Kidney capillary endothelial cell (primary cell): ENCODE results near the gene NADK.

Experiments
- DNase-seq: peaks from one replicate; pipeline ENCODE4 v3.0.0-alpha.2; 2018; ENCODE audit warnings: low spot score

The NADK gene

GRCh38 chr1:1777950-1778662, at the start of gene NADK:
NADK (minus strand) TSS chr1:1778470; CDS start chr1:1765406, 13,064 bp downstream.
- peak; percentile 64 for DNase-seq

GRCh38 chr1:1827089-1827848, 49.0 kb upstream of the NADK start:
- no peak for DNase-seq

GRCh38 chr1:1826356-1827088, 48.3 kb upstream of the NADK start:
- DNase-seq: no peak

GRCh38 chr1:1825217-1825616, 46.9 kb upstream of the NADK start:
- DNase-seq: no peak

- DNase-seq: no peak
These were observed 41.5 kb upstream of the NADK start for GRCh38 chr1:1819762-1820161.

GRCh38 chr1:1817221-1817620, 39.0 kb upstream of the NADK start:
- no peak for DNase-seq

GRCh38 chr1:1815606-1816281, 37.5 kb upstream of the NADK start:
- DNase-seq: no peak

- DNase-seq: no peak
These were observed 31.2 kb upstream of the NADK start for GRCh38 chr1:1809489-1809888.

- no peak for DNase-seq
These were observed 29.9 kb upstream of the NADK start for GRCh38 chr1:1808206-1808605.

- DNase-seq: no peak
These were observed 28.6 kb upstream of the NADK start for GRCh38 chr1:1806890-1807289.

- no peak for DNase-seq
These were observed 26.0 kb upstream of the NADK start for GRCh38 chr1:1804301-1804700.

- no peak for DNase-seq
These were observed 24.6 kb upstream of the NADK start for GRCh38 chr1:1802871-1803270.

GRCh38 chr1:1799716-1800115, 21.4 kb upstream of the NADK start:
- no peak for DNase-seq

GRCh38 chr1:1797731-1798341, 19.6 kb upstream of the NADK start:
- no peak for DNase-seq

- DNase-seq: no peak
These were observed 18.2 kb upstream of the NADK start for GRCh38 chr1:1796466-1796865.

- no peak for DNase-seq
These were observed 16.7 kb upstream of the NADK start for GRCh38 chr1:1794999-1795398.

GRCh38 chr1:1793481-1794244, 15.4 kb upstream of the NADK start:
- no peak for DNase-seq

- DNase-seq: no peak
These were observed 10.6 kb upstream of the NADK start for GRCh38 chr1:1788646-1789431.

GRCh38 chr1:1788136-1788535, 9.9 kb upstream of the NADK start:
- DNase-seq: no peak
